H1 (cell line): ENCODE data around the gene TBC1D2B. TPM values are rescaled to one million over a fixed set of nuclear protein-coding genes. Genes with fewer than 3 reads are reported as not detected.

Source experiments
- CTCF ChIA-PET: fragments of 300-600 bp; sonication (Branson Sonifier 250); formaldehyde crosslinking; loops from one replicate; lab custom pipeline; 2021; ENCODE audit not compliant: partially characterized antibody; lab: Charles Lee
- POLR2A ChIA-PET: fragments of 300-600 bp; sonication (Branson Sonifier 250); formaldehyde crosslinking; loops from one replicate; lab custom pipeline; 2021; ENCODE audit warnings: inconsistent platforms; ENCODE audit not compliant: partially characterized antibody; lab: Charles Lee
- DNase-seq, 2 experiments: peaks; one replicate each; pipeline versions ENCODE4 v3.0.0 to v3.0.0-alpha.2; 2010 to 2022; ENCODE audit warnings: low spot score in 2 of 2, low read depth in 1 of 2, mixed read lengths in 1 of 2
- FAIRE-seq: peaks from 2 replicates; lab custom pipeline; 2011; peaks lifted over from hg19 to GRCh38; lab: Jason Lieb, UNC
- H2AFZ ChIP-seq: 2 replicates; pipeline ENCODE4 v1.8.1; 2012; ENCODE audit warnings: low read length, inconsistent platforms
- H2AK5ac ChIP-seq: 2 replicates; pipeline ENCODE4 v1.6.1; 2013; ENCODE audit warnings: low read depth, low read length
- H2BK120ac ChIP-seq: replicated peaks from 2 replicates; pipeline ENCODE3; 2013; ENCODE audit warnings: low read depth, low read length, inconsistent platforms
- H2BK12ac ChIP-seq: 2 replicates; pipeline ENCODE4 v1.6.1; 2013; ENCODE audit warnings: low read depth, low read length
- H2BK15ac ChIP-seq: 2 replicates; pipeline ENCODE4 v1.6.1; 2013; ENCODE audit warnings: low read length
- H2BK20ac ChIP-seq: 2 replicates; pipeline ENCODE4 v1.6.1; 2013; ENCODE audit warnings: low read length
- H2BK5ac ChIP-seq: 2 replicates; pipeline ENCODE4 v1.6.1; 2013; ENCODE audit warnings: low read depth, low read length
- H3K14ac ChIP-seq: 2 replicates; pipeline ENCODE4 v1.6.1; 2013; ENCODE audit warnings: inconsistent platforms; ENCODE audit not compliant: insufficient read length
- H3K18ac ChIP-seq: 2 replicates; pipeline ENCODE4 v1.6.1; 2013; ENCODE audit warnings: low read length; ENCODE audit errors: extremely low read depth
- H3K23ac ChIP-seq: 2 replicates; pipeline ENCODE4 v1.6.1; 2013; ENCODE audit warnings: inconsistent platforms; ENCODE audit not compliant: insufficient read length
- H3K23me2 ChIP-seq: 2 replicates; pipeline ENCODE4 v1.6.1; 2013; ENCODE audit warnings: low read depth, low read length
- H3K27ac ChIP-seq: 2 replicates; pipeline ENCODE4 v1.6.1; 2011; ENCODE audit warnings: low read depth, low read length, inconsistent platforms
- H3K27me3 ChIP-seq, 4 experiments: replicated peaks in 1 of 4; 1 replicate in 1 of 4; 2 replicates in 3 of 4; pipeline versions ENCODE4 v1.6.1 to v1.8.1; 2011 to 2013; ENCODE audit warnings: low read length in 3 of 4, mild to moderate bottlenecking in 3 of 4, inconsistent platforms in 2 of 4, mixed read lengths in 2 of 4, moderate library complexity in 1 of 4; ENCODE audit not compliant: control insufficient read depth in 3 of 4, insufficient read depth in 3 of 4; ENCODE audit errors: extremely low read depth in 1 of 4
- H3K36me3 ChIP-seq, 4 experiments: 2 replicates each; pipeline versions ENCODE4 v1.6.1 to v1.8.1; 2011 to 2013; ENCODE audit warnings: mild to moderate bottlenecking in 4 of 4, low read length in 3 of 4, moderate library complexity in 2 of 4, control low read depth in 1 of 4, inconsistent platforms in 1 of 4; ENCODE audit not compliant: insufficient read depth in 4 of 4, control insufficient read depth in 2 of 4
- H3K4ac ChIP-seq: replicated peaks from 2 replicates; pipeline ENCODE3; 2013; ENCODE audit warnings: low read length, low read depth, mixed read lengths, inconsistent platforms; ENCODE audit not compliant: insufficient read length
- H3K4me1 ChIP-seq, 4 experiments: replicated peaks in 1 of 4; 1 replicate in 1 of 4; 2 replicates in 3 of 4; pipeline versions ENCODE4 v1.6.1 to v1.8.1; 2011 to 2013; ENCODE audit warnings: low read length in 3 of 4, inconsistent platforms in 2 of 4, mixed read lengths in 1 of 4; ENCODE audit not compliant: insufficient read depth in 4 of 4, control insufficient read depth in 3 of 4
- H3K4me2 ChIP-seq, 2 experiments: 2 replicates each; pipeline versions ENCODE4 v1.6.1 to v1.8.1; 2011 to 2013; ENCODE audit warnings: low read depth in 2 of 2, low read length in 2 of 2, control low read depth in 1 of 2, inconsistent platforms in 1 of 2, mild to moderate bottlenecking in 1 of 2; ENCODE audit not compliant: insufficient read depth in 1 of 2
- H3K4me3 ChIP-seq, 4 experiments: fragments of 200-600, 300-600 bp in 1 of 4; sonication (generic), shearing (Covaris generic), sonication (Bioruptor Twin) in 1 of 4; 2 replicates each; pipeline versions ENCODE4 v1.5.1 to v1.8.1; 2011 to 2016; ENCODE audit warnings: low read length in 4 of 4, low read depth in 3 of 4, control low read depth in 2 of 4, inconsistent platforms in 2 of 4, mild to moderate bottlenecking in 2 of 4, mixed read lengths in 1 of 4, moderate library complexity in 1 of 4; ENCODE audit not compliant: insufficient read depth in 2 of 4; ENCODE audit errors: extremely low read depth in 1 of 4
- H3K56ac ChIP-seq: replicated peaks from 2 replicates; pipeline ENCODE3; 2013; ENCODE audit warnings: low read depth, mild to moderate bottlenecking, mixed read lengths, low read length, inconsistent platforms; ENCODE audit not compliant: insufficient read length
- H3K79me1 ChIP-seq: 2 replicates; pipeline ENCODE4 v1.6.1; 2013; ENCODE audit warnings: low read depth, low read length, control low read depth
- H3K79me2 ChIP-seq, 2 experiments: 2 replicates each; pipeline versions ENCODE4 v1.6.1 to v1.8.1; 2012 to 2013; ENCODE audit warnings: low read length in 2 of 2, mild to moderate bottlenecking in 2 of 2, inconsistent platforms in 1 of 2; ENCODE audit not compliant: insufficient read depth in 2 of 2, control insufficient read depth in 1 of 2
- H3K9ac ChIP-seq, 4 experiments: replicated peaks in 1 of 4; 1 replicate in 1 of 4; 2 replicates in 3 of 4; pipeline versions ENCODE4 v1.6.1 to v1.8.1; 2011 to 2013; ENCODE audit warnings: low read depth in 3 of 4, low read length in 3 of 4, control low read depth in 2 of 4, mild to moderate bottlenecking in 2 of 4, moderate library complexity in 2 of 4, inconsistent platforms in 1 of 4; ENCODE audit errors: extremely low read depth in 1 of 4
- H3K9me3 ChIP-seq, 2 experiments: 2 replicates each; pipeline versions ENCODE4 v1.6.1 to v1.8.1; 2012 to 2013; ENCODE audit warnings: mild to moderate bottlenecking in 2 of 2, moderate library complexity in 2 of 2, control low read depth in 1 of 2, inconsistent platforms in 1 of 2, low read depth in 1 of 2, low read length in 1 of 2, mixed read lengths in 1 of 2; ENCODE audit not compliant: insufficient read depth in 2 of 2
- H4K20me1 ChIP-seq, 2 experiments: replicated peaks in 1 of 2; 2 replicates each; pipeline versions ENCODE3 to v1.8.1; 2011 to 2013; ENCODE audit warnings: inconsistent platforms in 2 of 2, low read length in 2 of 2, mild to moderate bottlenecking in 1 of 2; ENCODE audit not compliant: insufficient read depth in 2 of 2, control insufficient read depth in 1 of 2
- H4K5ac ChIP-seq: 2 replicates; pipeline ENCODE4 v1.6.1; 2013; ENCODE audit warnings: low read length, low read depth, mixed read lengths, inconsistent platforms; ENCODE audit not compliant: insufficient read length
- H4K8ac ChIP-seq: 2 replicates; pipeline ENCODE4 v1.8.0; 2013; ENCODE audit warnings: mild to moderate bottlenecking, moderate library complexity, low read length, inconsistent platforms; ENCODE audit not compliant: insufficient read depth; ENCODE audit errors: extremely low read depth
- H4K91ac ChIP-seq: replicated peaks from 2 replicates; pipeline ENCODE3; 2013; ENCODE audit warnings: low read length, mixed read lengths, inconsistent platforms; ENCODE audit not compliant: insufficient read length
- CREB1 ChIP-seq: IDR thresholded peaks from 2 replicates; pipeline ENCODE4 v1.6.1; 2012; ENCODE audit warnings: inconsistent platforms
- EP300 ChIP-seq, 2 experiments: IDR thresholded peaks; 1 replicate in 1 of 2; 2 replicates in 1 of 2; pipeline ENCODE4 v1.6.1; 2011 to 2012; ENCODE audit warnings: low read depth in 2 of 2, low read length in 2 of 2, mild to moderate bottlenecking in 2 of 2, borderline replicate concordance in 1 of 2, inconsistent platforms in 1 of 2, moderate library complexity in 1 of 2
- GABPA ChIP-seq: IDR thresholded peaks from 2 replicates; pipeline ENCODE4 v1.6.1; 2011; ENCODE audit warnings: mild to moderate bottlenecking, low read length, moderate library complexity, borderline replicate concordance; ENCODE audit not compliant: insufficient read depth
- JUND ChIP-seq: IDR thresholded peaks from 2 replicates; pipeline ENCODE4 v1.6.1; 2011; ENCODE audit warnings: mild to moderate bottlenecking, improper control_type of control experiment, low read length
- RBBP5 ChIP-seq: IDR thresholded peaks from 2 replicates; pipeline ENCODE4 v1.7.1; 2012; ENCODE audit warnings: low read depth, mild to moderate bottlenecking, inconsistent platforms, low read length, moderate library complexity, borderline replicate concordance
- SIRT6 ChIP-seq: IDR thresholded peaks from one replicate; pipeline ENCODE4 v1.7.1; 2012; ENCODE audit warnings: low read length, inconsistent platforms
- SP4 ChIP-seq: IDR thresholded peaks from 2 replicates; pipeline ENCODE4 v1.6.1; 2012; ENCODE audit warnings: low read length, inconsistent platforms
- SUZ12 ChIP-seq: fragments of 200-600 bp; sonication (generic); IDR thresholded peaks from 2 replicates; pipeline ENCODE4 v1.6.1; 2012; ENCODE audit warnings: mild to moderate bottlenecking, inconsistent platforms, low read length, moderate library complexity, mixed read lengths
- TCF12 ChIP-seq: IDR thresholded peaks from 2 replicates; pipeline ENCODE4 v1.6.1; 2011; ENCODE audit warnings: low read depth, mild to moderate bottlenecking, low read length
- WGBS, 2 experiments: shearing (Covaris generic) in 1 of 2; methylation state at CpG; one replicate each; pipeline versions ENCODE4 v1.1.6 to v1.1.7; 2013 to 2015; ENCODE audit warnings: low lambda C conversion rate in 2 of 2, mixed read lengths in 2 of 2, inconsistent platforms in 1 of 2, low coverage in 1 of 2, missing lambda C conversion rate in 1 of 2; ENCODE audit not compliant: insufficient replicate concordance in 2 of 2, insufficient coverage in 1 of 2, insufficient read length in 1 of 2; ENCODE audit errors: extremely low coverage in 1 of 2, missing lambda C conversion rate in 1 of 2; 5-methylcytosine and 5-hydroxymethylcytosine counted together
- polyA plus RNA-seq, 7 experiments: library from polyadenylated mRNA; depleted of rRNA in 3 of 7; stranded (reverse) in 5 of 7; unstranded in 2 of 7; fragments of >200 nt in 5 of 7; fragments of 200-250 nt in 2 of 7; gene quantifications; 1 replicate in 5 of 7; 2 replicates in 1 of 7; 4 replicates in 1 of 7; pipeline versions ENCODE4 v1.2.1 to v1.2.3, GENCODE V29; 2011 to 2013; ENCODE audit warnings: missing spikeins in 2 of 7, mixed read lengths in 2 of 7
- total RNA-seq: library from RNA; stranded (reverse); fragmentation: NEBNext Ultra II Directional; extraction: Animal tissue kit (Norgen Biotek cat#: 25700); gene quantifications from 2 replicates; pipeline ENCODE4 v1.2.1, GENCODE V29; 2021

TBC1D2B gene
- total and polyA plus RNA-seq, 2 of the 8 experiments (the other 6 are each of a cell fraction or from before 2014, with no cell fraction given), result 11.9 to 19.5 TPM

GRCh38 chr15:78112551-78112950 is 35.0 kb upstream of the TBC1D2B start:
- Histone ChIP-seq H2BK120ac (no peak overlapping the region), H3K23ac (no peak overlapping the region), H3K9me3 (no peaks in the 10 kb centered on the region), H3K27ac (no peak overlapping the region), H3K27me3 (no peaks in the 10 kb centered on the region), H4K8ac (no peak overlapping the region), H3K4me1 (peaks cover 0 to 5% (median 1%) of the 10 kb centered on the region in 4 experiments; a peak in 1 of 7 replicates), H4K5ac (no peak overlapping the region), H3K36me3 (peaks cover 0 to 2% (median 0%) of the 10 kb centered on the region in 4 experiments; a peak in 1 of 8 replicates), H3K18ac (no peak overlapping the region), H2BK15ac (no peak overlapping the region), H2BK5ac (no peak overlapping the region), H4K20me1 (peaks cover 2 to 3% of the 10 kb centered on the region in 2 experiments), H3K4me3 (no peak overlapping the region), H3K4ac (no peak overlapping the region), H3K56ac (no peak overlapping the region), H4K91ac (no peak overlapping the region), H2AK5ac (no peak overlapping the region), H3K79me2 (no peaks in the 10 kb centered on the region), H3K79me1 (no peaks in the 10 kb centered on the region), H3K4me2 (no peak overlapping the region), H2BK20ac (no peak overlapping the region), H3K9ac (no peak overlapping the region), H3K23me2 (no peaks in the 10 kb centered on the region), H2AFZ (no peak overlapping the region), H2BK12ac (no peak overlapping the region), H3K14ac (no peak overlapping the region)
- CTCF ChIA-PET, result interaction anchor here (0.6 to 16.8 kb wide), 40 partner anchors 8 to 532 kb away, joined by 3 to 226 read pairs (median 4); partner anchors contain the start of gene CIB2
- FAIRE-seq, result no peak
- DNase-seq, result no peak
- WGBS, 2 experiments, result 91% methylated on average over 3 of the region's 3 CpGs; no CpG with 5 or more reads in 1 of the 2 experiments
- TF ChIP-seq SP4 (no peak), JUND (no peak), TCF12 (no peak), RBBP5 (no peak), EP300 (IDR thresholded peaks at IDR 0.05; ENCODE audit: borderline replicate concordance in 1 of 2, low read depth in 2 of 2, low read length in 2 of 2) (no peak), SIRT6 (no peak), CREB1 (no peak), GABPA (no peak), SUZ12 (no peak)
- POLR2A ChIA-PET, result interaction anchor here (0.6 to 1.5 kb wide), 3 partner anchors 59 to 236 kb away, joined by 3 to 6 read pairs (median 4); no protein-coding TSS in a partner anchor
